Measurements from ENCODE around the gene WDR48.
"Not testable (repeated sequence)": the region's sequence is repeated elsewhere in the genome, so short reads cannot be mapped to it uniquely, and the experiment has no call there.

WDR48 gene

DNA sequence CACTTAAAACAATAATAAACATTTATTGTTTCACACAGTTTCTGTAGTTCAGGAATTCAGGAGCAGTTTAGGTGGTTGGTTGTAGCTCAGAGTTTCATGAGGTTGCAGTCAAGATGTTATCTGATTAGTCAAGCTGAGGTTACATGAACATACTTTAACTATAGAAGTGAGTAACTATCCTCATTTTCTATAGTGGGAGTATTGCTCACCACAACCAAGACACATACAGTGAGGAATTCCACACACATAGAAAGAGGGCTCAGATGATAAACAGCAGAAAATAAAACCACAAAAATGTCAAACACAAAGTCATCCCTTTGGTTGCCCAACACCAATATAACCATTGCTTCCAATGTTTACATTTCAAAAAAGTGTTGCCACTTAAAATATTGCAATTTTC lies 13.7 kb upstream of the WDR48 start:
- no peak overlapping the region for H3K4me3 Mint-ChIP-seq
- no peak for ATAC-seq
- H3K27ac Mint-ChIP-seq, result no peak overlapping the region
- H3K9me3 Mint-ChIP-seq, result peaks cover 9% of the 10 kb centered on the region
- H3K4me1 Mint-ChIP-seq, result no peaks in the 10 kb centered on the region
- H3K27me3 Mint-ChIP-seq, result peaks cover 10% of the 10 kb centered on the region
- H3K36me3 Mint-ChIP-seq, result peaks cover 14% of the 10 kb centered on the region

DNA sequence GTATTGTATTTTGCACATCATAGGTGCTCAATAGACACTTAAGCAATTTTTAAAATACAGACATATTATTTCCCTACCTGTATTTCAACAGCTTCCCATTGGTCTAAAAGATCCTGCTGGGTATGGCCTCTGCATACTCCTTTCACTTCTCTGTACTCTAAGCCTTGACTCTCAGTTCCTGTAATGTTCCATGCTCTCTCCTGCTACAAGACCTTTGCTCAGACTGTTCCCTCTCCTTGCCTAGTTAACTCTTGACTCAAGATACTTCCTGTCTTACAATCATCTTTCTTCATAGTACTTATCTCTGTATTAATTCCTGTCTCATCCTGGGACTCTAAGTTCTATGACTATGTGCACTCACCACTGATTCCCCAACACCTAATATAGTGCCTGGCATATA lies 1.8 kb upstream of the WDR48 start:
- H3K27ac Mint-ChIP-seq, result no peak overlapping the region
- ATAC-seq, result peak; percentile 50
- no peaks in the 10 kb centered on the region for H3K9me3 Mint-ChIP-seq
- H3K4me1 Mint-ChIP-seq, result peaks cover 29% of the 10 kb centered on the region
- no peaks in the 10 kb centered on the region for H3K36me3 Mint-ChIP-seq
- no peak overlapping the region for H3K4me3 Mint-ChIP-seq
- no peaks in the 10 kb centered on the region for H3K27me3 Mint-ChIP-seq

DNA sequence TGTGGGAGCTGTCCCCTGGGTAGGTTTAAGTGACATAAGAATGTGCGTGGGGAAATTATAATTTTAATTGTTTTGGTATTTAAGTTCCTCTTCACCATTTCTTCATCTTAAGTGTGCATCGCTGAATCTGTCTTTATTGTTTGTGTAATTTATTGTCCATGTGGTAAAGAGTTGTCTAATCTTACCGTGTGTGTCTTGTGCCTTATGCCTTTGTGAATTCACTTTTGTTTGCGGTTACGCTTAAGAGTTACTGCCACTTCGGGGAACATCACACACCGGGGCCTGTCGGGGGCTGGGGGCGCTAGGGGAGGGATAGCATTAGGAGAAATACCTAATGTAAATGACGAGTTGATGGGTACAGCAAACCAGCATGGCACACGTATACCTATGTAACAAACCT lies 767 bp downstream of the WDR48 start:
- H3K9me3 Mint-ChIP-seq, result no peaks in the 10 kb centered on the region
- H3K27me3 Mint-ChIP-seq, result no peaks in the 10 kb centered on the region
- ATAC-seq, result no peak
- H3K4me3 Mint-ChIP-seq, result peak overlapping the region; percentile 95
- H3K36me3 Mint-ChIP-seq, result no peaks in the 10 kb centered on the region
- H3K27ac Mint-ChIP-seq, result peak overlapping the region; percentile 98
- H3K4me1 Mint-ChIP-seq, result peaks cover 46% of the 10 kb centered on the region

DNA sequence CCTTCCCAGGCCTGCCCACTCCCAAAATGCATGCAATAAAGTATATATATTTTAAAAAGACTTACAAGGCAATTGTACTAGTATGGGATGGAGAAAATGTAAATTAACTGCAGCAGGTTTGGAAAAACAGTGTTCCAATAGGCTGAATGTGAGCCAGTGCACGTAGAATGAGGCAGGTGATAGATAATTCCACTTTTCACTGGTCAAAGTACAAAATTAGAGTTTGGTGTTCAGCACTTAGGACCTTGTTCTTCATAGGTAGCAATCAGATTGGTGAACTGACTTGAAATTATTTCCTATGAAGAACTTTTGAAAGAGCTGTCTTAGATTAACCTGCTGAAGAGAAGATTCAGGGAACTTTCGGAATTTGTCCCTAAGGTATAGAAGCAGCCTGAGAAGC lies 1.9 kb downstream of the WDR48 start:
- Mint-ChIP-seq H3K36me3 (peaks cover 6% of the 10 kb centered on the region), H3K9me3 (no peaks in the 10 kb centered on the region), H3K4me3 (no peak overlapping the region), H3K27me3 (no peaks in the 10 kb centered on the region), H3K4me1 (peaks cover 51% of the 10 kb centered on the region), H3K27ac (no peak overlapping the region)
- ATAC-seq, result no peak

DNA sequence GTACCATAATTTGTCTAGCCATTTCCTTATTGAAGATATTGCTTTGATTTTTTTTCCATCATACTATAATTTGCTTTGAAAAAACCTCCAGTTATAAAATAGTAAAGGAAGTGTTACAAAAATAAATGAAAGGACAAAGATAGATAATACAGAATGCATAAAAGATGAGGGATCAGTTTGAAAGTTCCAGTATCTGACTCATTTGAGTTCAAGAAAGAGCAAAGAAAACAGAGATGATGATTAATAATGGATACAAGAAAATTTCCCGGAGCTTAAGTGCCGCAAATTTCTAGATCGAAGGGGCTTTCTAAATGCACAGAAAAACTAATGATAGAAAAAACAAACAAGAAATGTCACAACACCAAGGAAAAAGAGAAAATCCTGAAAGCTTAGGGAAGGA lies 4.3 kb downstream of the WDR48 start:
- peaks cover 50% of the 10 kb centered on the region for H3K4me1 Mint-ChIP-seq
- ATAC-seq, result no peak
- no peaks in the 10 kb centered on the region for H3K9me3 Mint-ChIP-seq
- peak overlapping the region; percentile 45 for H3K4me3 Mint-ChIP-seq
- H3K36me3 Mint-ChIP-seq, result peaks cover 6% of the 10 kb centered on the region
- no peaks in the 10 kb centered on the region for H3K27me3 Mint-ChIP-seq
- H3K27ac Mint-ChIP-seq, result peak overlapping the region; percentile 63

DNA sequence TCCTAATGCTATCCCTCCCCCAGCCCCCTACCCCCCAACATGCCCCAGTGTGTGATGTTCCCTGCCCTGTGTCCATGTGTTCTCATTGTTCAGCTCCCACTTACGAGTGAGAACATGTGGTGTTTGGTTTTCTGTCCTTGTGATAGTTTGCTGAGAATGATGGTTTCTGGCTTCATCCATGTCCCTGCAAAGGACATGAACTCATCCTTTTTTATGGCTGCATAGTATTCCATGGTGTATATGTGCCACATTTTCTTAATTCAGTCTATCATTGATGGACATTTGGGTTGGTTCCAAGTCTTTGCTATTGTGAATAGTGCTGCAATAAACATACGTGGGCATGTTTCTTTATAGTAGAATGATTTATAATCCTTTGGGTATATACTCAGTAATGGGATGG lies 9.4 kb downstream of the WDR48 start:
- peaks cover 18% of the 10 kb centered on the region for H3K36me3 Mint-ChIP-seq
- not testable (repeated sequence) for H3K27me3 Mint-ChIP-seq, ATAC-seq, H3K9me3 Mint-ChIP-seq, H3K27ac Mint-ChIP-seq, H3K4me3 Mint-ChIP-seq
- peaks cover 48% of the 10 kb centered on the region for H3K4me1 Mint-ChIP-seq

DNA sequence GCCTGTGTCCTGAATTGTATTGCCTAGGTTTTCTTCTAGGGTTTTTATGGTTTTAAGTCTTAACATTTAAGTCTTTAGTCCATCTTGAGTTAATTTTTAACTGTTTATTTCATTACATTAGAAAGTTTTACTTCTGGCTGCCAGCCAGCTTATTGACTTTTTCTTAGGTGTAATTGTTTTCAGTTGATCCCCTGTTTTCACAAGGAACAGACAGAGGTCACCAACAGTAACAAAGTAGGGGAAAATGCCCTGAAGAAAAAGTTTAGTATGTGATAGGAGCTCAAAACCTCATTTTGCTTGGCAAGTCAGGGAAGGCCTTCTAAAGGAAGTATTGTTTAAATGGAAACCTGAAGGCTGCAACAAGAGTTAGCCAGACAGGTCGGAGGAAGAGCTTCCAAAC lies 10.4 kb downstream of the WDR48 start:
- no peaks in the 10 kb centered on the region for H3K9me3 Mint-ChIP-seq
- H3K27ac Mint-ChIP-seq, result peak overlapping the region; percentile 60
- no peak overlapping the region for H3K4me3 Mint-ChIP-seq
- no peak for ATAC-seq
- H3K27me3 Mint-ChIP-seq, result no peaks in the 10 kb centered on the region
- peaks cover 38% of the 10 kb centered on the region for H3K4me1 Mint-ChIP-seq
- H3K36me3 Mint-ChIP-seq, result peaks cover 25% of the 10 kb centered on the region

DNA sequence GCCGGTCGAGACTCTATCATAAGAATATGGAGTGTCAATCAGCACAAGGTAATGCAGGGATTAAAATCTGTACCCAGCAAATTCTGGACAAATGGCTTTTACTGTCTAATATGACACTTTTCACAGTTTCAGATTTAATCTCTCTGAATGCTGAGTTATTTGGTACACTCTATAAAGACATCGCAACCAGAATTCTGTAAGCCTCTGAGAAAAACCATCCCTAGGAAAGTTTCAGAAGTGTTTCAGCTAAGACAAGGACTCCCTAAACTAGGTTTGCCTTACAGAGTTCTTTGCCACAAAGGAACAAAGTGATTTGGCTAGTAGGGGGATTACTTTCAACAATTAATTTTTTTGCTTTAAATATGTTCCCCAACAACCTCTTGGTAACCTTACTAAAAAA lies 11.3 kb downstream of the WDR48 start:
- peaks cover 34% of the 10 kb centered on the region for H3K4me1 Mint-ChIP-seq
- no peaks in the 10 kb centered on the region for H3K27me3 Mint-ChIP-seq
- H3K4me3 Mint-ChIP-seq, result no peak overlapping the region
- no peaks in the 10 kb centered on the region for H3K9me3 Mint-ChIP-seq
- ATAC-seq, result no peak
- H3K27ac Mint-ChIP-seq, result peak overlapping the region; percentile 60
- H3K36me3 Mint-ChIP-seq, result peaks cover 31% of the 10 kb centered on the region

DNA sequence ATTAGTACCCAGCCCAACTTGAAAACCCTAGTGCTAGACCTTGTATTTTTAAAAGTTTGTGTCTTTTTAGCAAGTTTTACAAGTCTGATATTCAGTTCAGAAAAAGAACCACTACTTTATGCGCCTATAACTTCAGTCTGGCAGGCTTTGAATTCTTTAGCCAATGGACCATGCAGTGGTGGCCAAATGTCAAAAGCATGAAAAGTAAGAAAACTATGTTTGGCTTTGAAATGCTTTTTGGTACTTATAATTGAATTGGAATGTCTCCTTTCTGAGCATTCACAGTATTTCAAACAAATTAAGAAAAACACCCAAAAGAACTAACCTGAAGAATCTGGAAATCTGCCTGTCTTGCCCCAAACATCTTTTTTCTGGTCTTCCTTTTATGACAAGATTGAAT lies 12.8 kb downstream of the WDR48 start:
- ATAC-seq, result no peak
- no peaks in the 10 kb centered on the region for H3K9me3 Mint-ChIP-seq
- H3K4me3 Mint-ChIP-seq, result no peak overlapping the region
- no peaks in the 10 kb centered on the region for H3K27me3 Mint-ChIP-seq
- peaks cover 24% of the 10 kb centered on the region for H3K4me1 Mint-ChIP-seq
- peak overlapping the region; percentile 55 for H3K27ac Mint-ChIP-seq
- H3K36me3 Mint-ChIP-seq, result peaks cover 27% of the 10 kb centered on the region

DNA sequence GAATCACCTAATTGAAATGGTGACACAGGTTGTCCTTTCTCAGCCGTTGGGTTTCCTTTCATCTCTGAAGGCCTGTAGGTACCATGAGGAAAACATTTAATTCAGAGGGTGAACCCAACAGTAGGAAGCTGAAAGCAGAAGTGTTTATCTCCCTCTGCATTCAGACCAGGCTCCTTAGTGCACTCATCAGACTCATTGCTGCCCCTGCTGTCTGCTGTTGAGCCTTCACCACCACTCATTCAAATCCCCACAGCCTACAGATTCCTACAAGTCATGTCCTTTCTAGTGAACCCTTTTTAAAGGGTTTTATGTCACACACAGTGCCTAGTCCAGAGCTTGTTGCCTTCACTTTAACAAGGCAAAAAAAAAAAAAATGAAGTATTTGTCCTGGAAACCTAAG lies 13.4 kb downstream of the WDR48 start:
- peak; percentile 96 for ATAC-seq
- H3K4me1 Mint-ChIP-seq, result peaks cover 24% of the 10 kb centered on the region
- peaks cover 29% of the 10 kb centered on the region for H3K36me3 Mint-ChIP-seq
- no peak overlapping the region for H3K4me3 Mint-ChIP-seq
- peak overlapping the region; percentile 55 for H3K27ac Mint-ChIP-seq
- H3K9me3 Mint-ChIP-seq, result no peaks in the 10 kb centered on the region
- H3K27me3 Mint-ChIP-seq, result no peaks in the 10 kb centered on the region

DNA sequence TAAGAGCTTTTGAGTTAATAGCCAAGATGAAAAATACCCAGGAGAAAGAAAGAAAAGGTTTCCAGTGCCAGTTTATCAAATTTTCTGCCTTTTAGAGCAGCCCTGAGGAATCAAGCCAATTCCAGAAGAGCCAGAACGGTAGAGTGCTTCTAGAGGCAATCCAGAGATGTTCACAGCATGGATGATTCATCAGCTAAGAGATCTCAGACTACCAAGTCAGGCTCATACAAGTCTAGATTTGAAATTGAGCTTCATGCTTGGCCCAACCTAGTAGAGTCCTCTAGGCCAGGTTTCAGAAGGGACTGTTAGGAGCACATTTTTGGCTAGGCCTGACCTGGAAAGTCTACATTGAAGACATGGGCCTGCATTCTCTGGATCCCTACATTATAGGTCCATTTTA lies 15.5 kb downstream of the WDR48 start:
- no peak overlapping the region for H3K4me3 Mint-ChIP-seq
- no peak overlapping the region for H3K27ac Mint-ChIP-seq
- H3K36me3 Mint-ChIP-seq, result peaks cover 41% of the 10 kb centered on the region
- peaks cover 15% of the 10 kb centered on the region for H3K4me1 Mint-ChIP-seq
- no peak for ATAC-seq
- H3K9me3 Mint-ChIP-seq, result no peaks in the 10 kb centered on the region
- H3K27me3 Mint-ChIP-seq, result no peaks in the 10 kb centered on the region

DNA sequence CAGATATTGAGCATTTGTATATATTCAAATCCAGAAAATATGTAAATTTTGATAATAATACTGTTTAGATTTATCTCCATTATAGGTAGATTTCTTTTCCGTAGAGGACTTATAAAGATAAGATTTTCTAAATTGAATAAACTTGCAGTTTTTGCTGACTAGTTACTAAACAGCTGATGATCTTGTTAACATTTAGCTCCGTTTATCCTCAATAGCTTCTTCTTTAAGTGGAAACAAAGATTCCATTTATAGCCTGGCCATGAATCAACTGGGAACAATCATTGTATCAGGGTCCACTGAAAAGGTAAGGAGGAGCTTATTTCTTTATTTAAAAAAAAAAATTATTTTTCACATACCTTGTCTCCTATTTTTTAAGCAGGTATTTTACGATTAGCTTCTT lies 16.7 kb downstream of the WDR48 start:
- Mint-ChIP-seq H3K27ac (no peak overlapping the region), H3K36me3 (peaks cover 54% of the 10 kb centered on the region), H3K4me1 (peaks cover 10% of the 10 kb centered on the region), H3K9me3 (no peaks in the 10 kb centered on the region), H3K27me3 (no peaks in the 10 kb centered on the region), H3K4me3 (no peak overlapping the region)
- no peak for ATAC-seq

DNA sequence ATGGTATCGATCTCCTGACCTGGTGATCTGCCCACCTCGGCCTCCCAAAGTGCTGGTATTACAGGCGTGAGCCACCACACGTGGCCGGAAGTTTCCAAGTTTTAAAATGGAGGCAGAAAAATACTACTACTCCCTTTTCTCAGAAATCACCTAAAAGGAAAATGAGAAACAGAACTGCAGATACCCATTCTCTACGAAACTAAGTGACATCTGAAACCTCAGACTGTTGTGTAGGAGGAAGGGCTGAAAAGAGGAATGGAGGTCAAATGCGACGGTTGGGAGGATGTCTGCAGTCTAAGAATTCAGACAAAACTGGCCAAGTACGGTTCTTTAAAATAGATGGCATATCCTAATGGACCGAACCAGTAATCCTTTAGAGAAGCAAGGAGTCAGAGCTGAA lies 24.1 kb downstream of the WDR48 start:
- Mint-ChIP-seq H3K27ac (peak overlapping the region; percentile 50), H3K9me3 (no peaks in the 10 kb centered on the region), H3K4me1 (peaks cover 5% of the 10 kb centered on the region), H3K36me3 (peaks cover 59% of the 10 kb centered on the region), H3K27me3 (no peaks in the 10 kb centered on the region), H3K4me3 (no peak overlapping the region)
- no peak for ATAC-seq

DNA sequence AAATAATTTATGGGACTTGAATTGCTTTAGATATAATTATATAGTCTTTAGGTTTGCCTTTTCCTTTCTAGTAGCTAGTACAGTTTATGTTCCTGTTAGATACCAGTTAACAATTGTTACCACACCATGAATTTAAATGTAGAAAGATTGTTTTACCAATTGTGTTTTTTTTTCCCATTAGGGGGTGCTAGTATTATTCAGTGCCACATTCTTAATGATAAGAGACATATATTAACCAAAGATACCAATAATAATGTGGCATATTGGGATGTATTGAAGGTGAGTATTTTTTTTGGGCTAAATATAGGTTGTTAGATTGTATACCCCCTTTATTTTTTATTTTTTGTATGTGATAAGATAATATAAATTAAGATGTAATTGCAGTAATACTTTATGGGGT lies 27.7 kb downstream of the WDR48 start:
- ATAC-seq, result no peak
- H3K4me1 Mint-ChIP-seq, result peaks cover 17% of the 10 kb centered on the region
- H3K36me3 Mint-ChIP-seq, result peaks cover 50% of the 10 kb centered on the region
- no peaks in the 10 kb centered on the region for H3K9me3 Mint-ChIP-seq
- no peak overlapping the region for H3K4me3 Mint-ChIP-seq
- no peak overlapping the region for H3K27ac Mint-ChIP-seq
- no peaks in the 10 kb centered on the region for H3K27me3 Mint-ChIP-seq

DNA sequence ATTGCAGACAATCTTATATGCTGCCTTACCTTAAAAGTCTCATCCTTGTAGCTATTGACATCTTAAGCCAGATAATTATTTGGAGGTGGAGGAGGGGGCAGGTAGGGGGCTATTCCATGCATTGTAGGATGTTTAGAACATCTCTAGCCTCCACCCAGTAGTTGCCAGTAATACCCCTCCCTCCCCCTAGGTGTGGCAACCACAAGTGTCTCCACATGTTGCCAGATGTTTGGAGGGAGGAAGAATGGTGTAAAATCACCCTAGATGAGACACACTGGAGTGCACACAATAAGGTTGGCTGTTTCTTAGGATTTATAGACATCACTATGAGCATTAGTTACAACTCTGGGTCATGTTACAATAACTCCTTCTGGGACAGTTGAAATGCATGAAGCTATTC lies 28.2 kb downstream of the WDR48 start:
- ATAC-seq, result no peak
- H3K4me1 Mint-ChIP-seq, result peaks cover 17% of the 10 kb centered on the region
- no peak overlapping the region for H3K4me3 Mint-ChIP-seq
- H3K27me3 Mint-ChIP-seq, result no peaks in the 10 kb centered on the region
- no peak overlapping the region for H3K27ac Mint-ChIP-seq
- peaks cover 45% of the 10 kb centered on the region for H3K36me3 Mint-ChIP-seq
- H3K9me3 Mint-ChIP-seq, result no peaks in the 10 kb centered on the region

DNA sequence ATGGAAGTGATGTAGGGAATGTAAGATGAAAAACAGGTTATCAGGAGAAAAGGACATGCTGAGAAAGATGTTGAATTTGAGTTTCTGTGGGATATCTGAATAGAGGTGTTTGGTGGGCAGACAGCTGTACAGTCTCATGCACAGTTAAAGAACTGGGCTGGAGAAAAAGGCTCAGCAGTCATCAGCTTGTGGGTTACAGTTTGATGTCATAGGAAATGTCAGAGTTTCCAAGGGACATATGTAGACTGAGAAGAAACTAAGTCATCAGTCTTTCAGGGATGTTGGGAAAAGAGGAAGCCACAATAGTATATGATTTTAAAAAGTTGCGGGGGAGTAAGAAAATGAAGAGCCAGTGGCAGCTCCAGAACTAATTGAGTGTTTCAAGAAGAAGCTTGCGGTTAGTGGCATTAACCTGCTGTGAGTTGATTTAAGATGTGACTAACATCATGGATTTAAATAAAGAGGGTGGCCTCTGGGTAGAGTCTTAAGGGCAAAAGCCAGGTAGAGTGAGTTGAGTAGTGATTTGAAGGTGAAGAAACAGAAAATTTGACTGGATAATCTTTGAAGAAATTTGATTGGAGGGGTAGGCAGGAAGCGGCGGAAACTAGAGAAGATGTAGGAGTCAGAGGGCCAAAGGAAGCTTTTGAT lies 31.0 kb downstream of the WDR48 start:
- peaks cover 28% of the 10 kb centered on the region for H3K4me1 Mint-ChIP-seq
- H3K9me3 Mint-ChIP-seq, result no peaks in the 10 kb centered on the region
- peaks cover 43% of the 10 kb centered on the region for H3K36me3 Mint-ChIP-seq
- no peaks in the 10 kb centered on the region for H3K27me3 Mint-ChIP-seq
- no peak for ATAC-seq
- no peak overlapping the region for H3K27ac Mint-ChIP-seq
- no peak overlapping the region for H3K4me3 Mint-ChIP-seq

DNA sequence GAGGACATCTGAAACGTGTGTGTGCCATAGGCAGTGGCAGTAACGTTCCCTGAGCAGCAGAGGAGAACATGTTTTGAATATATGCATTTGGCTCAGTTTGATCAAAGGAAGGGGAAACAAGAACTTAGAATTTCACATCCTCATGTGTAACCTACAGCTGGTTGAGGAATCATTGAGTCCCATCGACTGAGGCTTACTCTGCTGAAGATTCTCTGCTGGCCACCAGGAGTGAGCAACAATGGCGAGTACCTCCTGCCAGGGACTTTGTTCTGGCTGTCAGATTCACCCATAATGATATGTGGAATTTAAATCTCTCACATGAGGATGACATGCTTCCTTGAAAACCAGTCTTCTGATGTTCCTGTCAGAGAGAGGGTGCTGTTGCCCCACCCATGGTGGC lies 34.3 kb downstream of the WDR48 start:
- H3K4me1 Mint-ChIP-seq, result peaks cover 28% of the 10 kb centered on the region
- H3K27ac Mint-ChIP-seq, result no peak overlapping the region
- peak; percentile 92 for ATAC-seq
- H3K9me3 Mint-ChIP-seq, result no peaks in the 10 kb centered on the region
- H3K27me3 Mint-ChIP-seq, result no peaks in the 10 kb centered on the region
- H3K4me3 Mint-ChIP-seq, result no peak overlapping the region
- peaks cover 53% of the 10 kb centered on the region for H3K36me3 Mint-ChIP-seq

All from stimulated activated memory B cell treated with anti-CD40 and anti-IgM and Interleukin-4, amounts not matched to agents 10 μg/mL and 1 μg/mL and 100 μg/mL, for 72 hours (primary cell).